H9 (cell line): ENCODE measurements around the gene RASL10A. TPM values are rescaled to one million over a fixed set of nuclear protein-coding genes. Genes with fewer than 3 reads are reported as not detected.

Experiments used
- DNase-seq: peaks from one replicate; pipeline ENCODE4 v3.0.0-alpha.2; 2017
- H2AFZ ChIP-seq: one replicate; pipeline ENCODE4 v1.6.1; 2013; ENCODE audit warnings: mild to moderate bottlenecking, low read length, control low read depth, moderate library complexity
- H2AK5ac ChIP-seq: 2 replicates; pipeline ENCODE4 v1.6.1; 2013; ENCODE audit warnings: low read length, control low read depth, mixed read lengths; ENCODE audit not compliant: insufficient read length
- H2BK120ac ChIP-seq: one replicate; pipeline ENCODE4 v1.6.1; 2013; ENCODE audit warnings: low read depth, mild to moderate bottlenecking, low read length, control low read depth, inconsistent platforms; ENCODE audit not compliant: poor library complexity, severe bottlenecking
- H2BK12ac ChIP-seq: 2 replicates; pipeline ENCODE4 v1.6.1; 2013; ENCODE audit warnings: low read length, control low read depth, mixed read lengths, low read depth; ENCODE audit not compliant: insufficient read length
- H2BK15ac ChIP-seq: 2 replicates; pipeline ENCODE4 v1.6.1; 2013; ENCODE audit warnings: low read depth, low read length, control low read depth
- H2BK20ac ChIP-seq: one replicate; pipeline ENCODE4 v1.6.1; 2013; ENCODE audit warnings: low read depth, mild to moderate bottlenecking, low read length, control low read depth, inconsistent platforms; ENCODE audit not compliant: poor library complexity, severe bottlenecking
- H2BK5ac ChIP-seq: 2 replicates; pipeline ENCODE4 v1.6.1; 2013; ENCODE audit warnings: low read length, control low read depth, mixed read lengths; ENCODE audit not compliant: insufficient read length
- H3K14ac ChIP-seq: 2 replicates; pipeline ENCODE4 v1.6.1; 2013; ENCODE audit warnings: low read length, control low read depth; ENCODE audit not compliant: insufficient read depth
- H3K18ac ChIP-seq: 2 replicates; pipeline ENCODE4 v1.6.1; 2013; ENCODE audit warnings: low read depth, mild to moderate bottlenecking, mixed read lengths, low read length, control low read depth; ENCODE audit not compliant: insufficient read length
- H3K23ac ChIP-seq: 2 replicates; pipeline ENCODE4 v1.6.1; 2013; ENCODE audit warnings: low read length, control low read depth, mixed read lengths, low read depth; ENCODE audit not compliant: insufficient read length
- H3K23me2 ChIP-seq: 2 replicates; pipeline ENCODE4 v1.6.1; 2013; ENCODE audit warnings: low read depth, mild to moderate bottlenecking, mixed read lengths, low read length, control low read depth; ENCODE audit not compliant: insufficient read length, poor library complexity, severe bottlenecking
- H3K27ac ChIP-seq: 2 replicates; pipeline ENCODE4 v1.5.1; 2013; ENCODE audit warnings: low read length, control low read depth, mixed read lengths, low read depth; ENCODE audit not compliant: insufficient read length
- H3K27me3 ChIP-seq: 2 replicates; pipeline ENCODE4 v1.6.1; 2013; ENCODE audit warnings: low read length, control low read depth, inconsistent platforms; ENCODE audit not compliant: insufficient read depth
- H3K4ac ChIP-seq: 2 replicates; pipeline ENCODE4 v1.6.1; 2013; ENCODE audit warnings: low read depth, mild to moderate bottlenecking, control low read depth, inconsistent platforms, low read length, moderate library complexity
- H3K4me1 ChIP-seq: 2 replicates; pipeline ENCODE4 v1.6.1; 2013; ENCODE audit warnings: low read length, control low read depth, inconsistent platforms; ENCODE audit not compliant: insufficient read depth
- H3K4me2 ChIP-seq: 2 replicates; pipeline ENCODE4 v1.6.1; 2013; ENCODE audit warnings: low read length, control low read depth, mixed read lengths; ENCODE audit not compliant: insufficient read length, insufficient read depth
- H3K56ac ChIP-seq: 2 replicates; pipeline ENCODE4 v1.6.1; 2013; ENCODE audit warnings: low read depth, mild to moderate bottlenecking, mixed read lengths, low read length, control low read depth; ENCODE audit not compliant: insufficient read length
- H3K79me1 ChIP-seq: 2 replicates; pipeline ENCODE4 v1.6.1; 2013; ENCODE audit warnings: low read depth, mild to moderate bottlenecking, moderate library complexity, low read length, control low read depth, inconsistent platforms; ENCODE audit not compliant: insufficient read depth, poor library complexity, severe bottlenecking
- H3K79me2 ChIP-seq: 2 replicates; pipeline ENCODE4 v1.6.1; 2013; ENCODE audit warnings: low read length, control low read depth, inconsistent platforms; ENCODE audit not compliant: insufficient read depth
- H3K9ac ChIP-seq: 2 replicates; pipeline ENCODE4 v1.6.1; 2013; ENCODE audit warnings: low read length, control low read depth, mixed read lengths; ENCODE audit not compliant: insufficient read length; ENCODE audit errors: extremely low read depth
- H3K9me3 ChIP-seq: one replicate; pipeline ENCODE4 v1.6.1; 2013; ENCODE audit warnings: low read depth, low read length, inconsistent platforms; ENCODE audit not compliant: control insufficient read depth
- H3T11ph ChIP-seq: one replicate; pipeline ENCODE4 v1.6.1; 2013; ENCODE audit warnings: mild to moderate bottlenecking, low read length, control low read depth, inconsistent platforms
- H4K20me1 ChIP-seq: one replicate; pipeline ENCODE4 v1.6.1; 2013; ENCODE audit not compliant: control insufficient read depth, insufficient read length, insufficient read depth
- H4K5ac ChIP-seq: 2 replicates; pipeline ENCODE4 v1.6.1; 2013; ENCODE audit warnings: low read depth, mild to moderate bottlenecking, mixed read lengths, low read length, control low read depth; ENCODE audit not compliant: insufficient read length
- H4K8ac ChIP-seq: replicated peaks from 2 replicates; pipeline ENCODE4 v1.6.1; 2013; ENCODE audit warnings: low read length, control low read depth, mixed read lengths, low read depth; ENCODE audit not compliant: insufficient read length
- H4K91ac ChIP-seq: 2 replicates; pipeline ENCODE4 v1.6.1; 2013; ENCODE audit warnings: low read depth, mild to moderate bottlenecking, moderate library complexity, mixed read lengths, low read length, control low read depth; ENCODE audit not compliant: insufficient read length
- H3K27ac Mint-ChIP-seq, 3 experiments: 2 replicates in 2 of 3; 3 replicates in 1 of 3; pipeline ENCODE4 v1.8.0; 2020 to 2021; ENCODE audit warnings: mixed read lengths in 3 of 3, mild to moderate bottlenecking in 1 of 3, moderate library complexity in 1 of 3
- H3K27me3 Mint-ChIP-seq: 2 replicates; pipeline ENCODE4 v1.8.0; 2021; ENCODE audit warnings: low read depth, mild to moderate bottlenecking, moderate library complexity, mixed read lengths
- H3K36me3 Mint-ChIP-seq, 3 experiments: 2 replicates in 2 of 3; 3 replicates in 1 of 3; pipeline ENCODE4 v1.8.0; 2020 to 2021; ENCODE audit warnings: low read depth in 3 of 3, mixed read lengths in 3 of 3; ENCODE audit not compliant: insufficient read depth in 1 of 3
- H3K4me1 Mint-ChIP-seq, 2 experiments: 2 replicates each; pipeline ENCODE4 v1.8.0; 2020; ENCODE audit warnings: mixed read lengths in 2 of 2
- H3K4me3 Mint-ChIP-seq, 2 experiments: 2 replicates in 1 of 2; 3 replicates in 1 of 2; pipeline ENCODE4 v1.8.0; 2020 to 2021; ENCODE audit warnings: mild to moderate bottlenecking in 2 of 2, mixed read lengths in 2 of 2, moderate library complexity in 1 of 2
- H3K9me3 Mint-ChIP-seq, 2 experiments: 2 replicates in 1 of 2; 3 replicates in 1 of 2; pipeline ENCODE4 v1.8.0; 2020; ENCODE audit warnings: mild to moderate bottlenecking in 2 of 2, mixed read lengths in 2 of 2, moderate library complexity in 1 of 2
- WGBS: extraction: QIAGEN DNeasy Blood & Tissue Kit; methylation state at CpG from one replicate; pipeline ENCODE4 v1.1.7; 2013; ENCODE audit warnings: missing lambda C conversion rate, low lambda C conversion rate, mixed read lengths; ENCODE audit not compliant: insufficient read length; ENCODE audit errors: extremely low coverage; 5-methylcytosine and 5-hydroxymethylcytosine counted together
- total RNA-seq: library from RNA; stranded (reverse); gene quantifications from 2 replicates; pipeline ENCODE4 v1.2.1, GENCODE V29; 2021
- TF ChIP-seq, protein P1 (sequence below): fragments of 200-600 bp; sonication (generic); conservative IDR thresholded peaks from 3 replicates; pipeline ENCODE4 v1.8.0; 2021; ENCODE audit warnings: antibody characterized with exemption, mild to moderate bottlenecking

RASL10A gene
- total RNA-seq, 1 experiment from 2014 or later: 0.90 TPM

DNA sequence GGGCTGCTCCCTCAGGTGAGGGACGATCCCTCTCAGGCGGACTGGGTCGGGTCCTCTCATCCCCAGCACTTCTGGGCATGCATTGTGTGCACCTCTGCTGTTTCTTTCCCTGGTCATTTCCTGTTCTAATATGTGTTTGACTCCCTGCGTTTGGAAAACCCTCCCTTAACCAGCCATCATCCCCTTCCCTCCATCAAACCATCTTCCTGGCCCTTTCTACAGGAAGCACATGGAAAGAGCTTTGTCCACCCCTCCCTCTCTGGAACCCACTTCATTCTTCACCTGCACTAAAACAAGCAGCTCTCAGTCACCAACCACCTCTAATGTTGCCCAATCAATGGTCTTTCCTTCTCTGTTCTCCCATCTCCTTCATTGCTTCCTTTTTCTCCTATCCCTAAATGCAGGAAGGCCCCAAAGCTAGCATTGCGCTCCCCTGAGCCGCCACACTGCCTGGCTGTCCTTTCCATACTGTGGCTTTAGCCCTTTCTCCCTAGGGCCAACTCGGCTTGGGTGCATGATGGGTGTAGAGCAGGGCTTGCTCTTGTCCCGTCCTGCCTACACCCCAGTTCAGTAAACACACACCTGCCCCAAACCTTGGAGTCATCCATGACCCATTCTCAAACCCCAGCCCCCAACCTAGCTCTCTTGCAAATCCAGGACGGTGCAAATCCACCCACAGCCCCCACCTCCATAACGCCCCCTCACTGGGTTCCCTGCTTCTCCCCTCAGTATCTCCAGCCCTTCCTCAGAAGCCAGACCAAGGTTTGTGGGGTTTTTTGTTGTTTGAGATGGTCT is 14.5 kb downstream of the RASL10A start:
- peaks cover 0 to 3% of the 10 kb centered on the region in 2 experiments; a peak in 2 of 5 replicates for H3K9me3 Mint-ChIP-seq
- Histone ChIP-seq H2BK20ac (no peak overlapping the region), H3T11ph (no peak overlapping the region), H3K23ac (no peak overlapping the region), H3K18ac (no peak overlapping the region), H3K79me2 (no peaks in the 10 kb centered on the region), H4K8ac (no peak overlapping the region), H2BK15ac (no peak overlapping the region), H3K23me2 (peaks cover 2% of the 10 kb centered on the region), H3K14ac (no peak overlapping the region; the same call in 1 of the 2 replicates), H3K27me3 (no peaks in the 10 kb centered on the region), H3K9me3 (no peaks in the 10 kb centered on the region), H3K4ac (no peak overlapping the region), H4K20me1 (no peaks in the 10 kb centered on the region), H4K91ac (no peak overlapping the region), H3K4me1 (no peaks in the 10 kb centered on the region), H3K56ac (no peak overlapping the region), H3K9ac (no peak overlapping the region), H2BK12ac (no peak overlapping the region), H3K27ac (no peak overlapping the region), H4K5ac (no peak overlapping the region), H3K4me2 (no peak overlapping the region), H2BK120ac (no peak overlapping the region), H3K79me1 (no peaks in the 10 kb centered on the region), H2AFZ (no peak overlapping the region), H2BK5ac (no peak overlapping the region), H2AK5ac (no peak overlapping the region)
- no CpG with 5 or more reads among the region's 10 CpGs for WGBS
- TF ChIP-seq, protein P1, sequence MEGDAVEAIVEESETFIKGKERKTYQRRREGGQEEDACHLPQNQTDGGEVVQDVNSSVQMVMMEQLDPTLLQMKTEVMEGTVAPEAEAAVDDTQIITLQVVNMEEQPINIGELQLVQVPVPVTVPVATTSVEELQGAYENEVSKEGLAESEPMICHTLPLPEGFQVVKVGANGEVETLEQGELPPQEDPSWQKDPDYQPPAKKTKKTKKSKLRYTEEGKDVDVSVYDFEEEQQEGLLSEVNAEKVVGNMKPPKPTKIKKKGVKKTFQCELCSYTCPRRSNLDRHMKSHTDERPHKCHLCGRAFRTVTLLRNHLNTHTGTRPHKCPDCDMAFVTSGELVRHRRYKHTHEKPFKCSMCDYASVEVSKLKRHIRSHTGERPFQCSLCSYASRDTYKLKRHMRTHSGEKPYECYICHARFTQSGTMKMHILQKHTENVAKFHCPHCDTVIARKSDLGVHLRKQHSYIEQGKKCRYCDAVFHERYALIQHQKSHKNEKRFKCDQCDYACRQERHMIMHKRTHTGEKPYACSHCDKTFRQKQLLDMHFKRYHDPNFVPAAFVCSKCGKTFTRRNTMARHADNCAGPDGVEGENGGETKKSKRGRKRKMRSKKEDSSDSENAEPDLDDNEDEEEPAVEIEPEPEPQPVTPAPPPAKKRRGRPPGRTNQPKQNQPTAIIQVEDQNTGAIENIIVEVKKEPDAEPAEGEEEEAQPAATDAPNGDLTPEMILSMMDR: no peak
- H3K4me1 Mint-ChIP-seq: peaks cover 17 to 18% of the 10 kb centered on the region in 2 experiments
- H3K4me3 Mint-ChIP-seq: no peak overlapping the region
- DNase-seq: no peak
- peaks cover 35 to 55% (median 39%) of the 10 kb centered on the region in 3 experiments; a peak in 6 of 7 replicates for H3K36me3 Mint-ChIP-seq
- H3K27ac Mint-ChIP-seq: peak overlapping the region in 2 of 3 experiments; percentile 30 to 86; a peak in 4 of 7 replicates
- peaks cover 2% of the 10 kb centered on the region for H3K27me3 Mint-ChIP-seq
